ENCODE data around the gene FTO.

FTO gene

GRCh38 chr16:54120846-54121480, 417.0 kb downstream of the FTO start:
- TF ChIP-seq POLR2AphosphoS5 (IDR thresholded peaks at IDR 0.05; ENCODE audit: borderline replicate concordance, low read depth, low read length) (no peak), EZH2 (IDR thresholded peaks at IDR 0.05) (no peak)
- no peak for DNase-seq (ENCODE audit: low read depth, low spot score)
- H3K4me3 ChIP-seq, result no peak overlapping the region
- H3K27ac ChIP-seq, result no peak overlapping the region
- H3K36me3 ChIP-seq (ENCODE audit: insufficient read depth, low read length), result no peaks in the 10 kb centered on the region
- H3K9me3 ChIP-seq (ENCODE audit: low read depth, low read length), result no peaks in the 10 kb centered on the region
- H3K9ac ChIP-seq (ENCODE audit: insufficient read length), result no peak overlapping the region

GRCh38 chr16:54121539-54122295, 417.8 kb downstream of the FTO start:
- Histone ChIP-seq H3K9ac (ENCODE audit: insufficient read length) (no peak overlapping the region), H3K9me3 (ENCODE audit: low read depth, low read length) (no peaks in the 10 kb centered on the region), H3K27ac (no peak overlapping the region), H3K36me3 (ENCODE audit: insufficient read depth, low read length) (no peaks in the 10 kb centered on the region), H3K4me3 (no peak overlapping the region)
- no peak for TF ChIP-seq EZH2 (IDR thresholded peaks at IDR 0.05)
- no peak for TF ChIP-seq FOXP2 (optimal IDR thresholded peaks at IDR 0.05; ENCODE audit: control extremely low read depth, extremely low read length, insufficient read depth)
- DNase-seq (ENCODE audit: low read depth, low spot score), result no peak

GRCh38 chr16:54123766-54124165, 419.8 kb downstream of the FTO start:
- Histone ChIP-seq H3K36me3 (ENCODE audit: insufficient read depth, low read length) (no peaks in the 10 kb centered on the region), H3K4me3 (no peak overlapping the region), H3K27ac (no peak overlapping the region), H3K9me3 (ENCODE audit: low read depth, low read length) (no peaks in the 10 kb centered on the region), H3K9ac (ENCODE audit: insufficient read length) (no peak overlapping the region)
- TF ChIP-seq POLR2AphosphoS5 (IDR thresholded peaks at IDR 0.05; ENCODE audit: borderline replicate concordance, low read depth, low read length), result no peak
- TF ChIP-seq EZH2 (IDR thresholded peaks at IDR 0.05), result no peak
- TF ChIP-seq FOXP2 (optimal IDR thresholded peaks at IDR 0.05; ENCODE audit: control extremely low read depth, extremely low read length, insufficient read depth), result no peak
- no peak for DNase-seq (ENCODE audit: low read depth, low spot score)

- TF ChIP-seq FOXP2 (optimal IDR thresholded peaks at IDR 0.05; ENCODE audit: control extremely low read depth, extremely low read length, insufficient read depth) (no peak), EZH2 (IDR thresholded peaks at IDR 0.05) (no peak), POLR2AphosphoS5 (IDR thresholded peaks at IDR 0.05; ENCODE audit: borderline replicate concordance, low read depth, low read length) (no peak)
- no peaks in the 10 kb centered on the region for H3K9me3 ChIP-seq (ENCODE audit: low read depth, low read length)
- H3K4me3 ChIP-seq, result no peak overlapping the region
- H3K9ac ChIP-seq (ENCODE audit: insufficient read length), result no peak overlapping the region
- no peak for DNase-seq (ENCODE audit: low read depth, low spot score)
- no peak overlapping the region for H3K27ac ChIP-seq
- no peaks in the 10 kb centered on the region for H3K36me3 ChIP-seq (ENCODE audit: insufficient read depth, low read length)
Observed at GRCh38 chr16:54125751-54126655, 422.0 kb downstream of the FTO start.

GRCh38 chr16:54126907-54127306, 423.0 kb downstream of the FTO start:
- Histone ChIP-seq H3K4me3 (no peak overlapping the region), H3K36me3 (ENCODE audit: insufficient read depth, low read length) (no peaks in the 10 kb centered on the region), H3K9ac (ENCODE audit: insufficient read length) (no peak overlapping the region), H3K9me3 (ENCODE audit: low read depth, low read length) (no peaks in the 10 kb centered on the region), H3K27ac (no peak overlapping the region)
- no peak for TF ChIP-seq EZH2 (IDR thresholded peaks at IDR 0.05)
- no peak for TF ChIP-seq POLR2AphosphoS5 (IDR thresholded peaks at IDR 0.05; ENCODE audit: borderline replicate concordance, low read depth, low read length)
- no peak for TF ChIP-seq FOXP2 (optimal IDR thresholded peaks at IDR 0.05; ENCODE audit: control extremely low read depth, extremely low read length, insufficient read depth)
- DNase-seq (ENCODE audit: low read depth, low spot score), result no peak

- no peaks in the 10 kb centered on the region for H3K9me3 ChIP-seq (ENCODE audit: low read depth, low read length)
- H3K4me3 ChIP-seq, result no peak overlapping the region
- H3K9ac ChIP-seq (ENCODE audit: insufficient read length), result no peak overlapping the region
- TF ChIP-seq POLR2AphosphoS5 (IDR thresholded peaks at IDR 0.05; ENCODE audit: borderline replicate concordance, low read depth, low read length) (no peak), FOXP2 (optimal IDR thresholded peaks at IDR 0.05; ENCODE audit: control extremely low read depth, extremely low read length, insufficient read depth) (no peak), EZH2 (IDR thresholded peaks at IDR 0.05) (no peak)
- DNase-seq (ENCODE audit: low read depth, low spot score), result no peak
- no peak overlapping the region for H3K27ac ChIP-seq
- no peaks in the 10 kb centered on the region for H3K36me3 ChIP-seq (ENCODE audit: insufficient read depth, low read length)
Observed at GRCh38 chr16:54128629-54129234, 424.8 kb downstream of the FTO start.

GRCh38 chr16:54129810-54130209, 425.9 kb downstream of the FTO start:
- Histone ChIP-seq H3K9ac (ENCODE audit: insufficient read length) (no peak overlapping the region), H3K4me3 (no peak overlapping the region), H3K36me3 (ENCODE audit: insufficient read depth, low read length) (no peaks in the 10 kb centered on the region), H3K27ac (no peak overlapping the region), H3K9me3 (ENCODE audit: low read depth, low read length) (no peaks in the 10 kb centered on the region)
- no peak for TF ChIP-seq POLR2AphosphoS5 (IDR thresholded peaks at IDR 0.05; ENCODE audit: borderline replicate concordance, low read depth, low read length)
- DNase-seq (ENCODE audit: low read depth, low spot score), result no peak

Data from SK-N-MC (cell line).